DND-41 (cell line): ENCODE data around the gene MAPK6.
A peak's percentile ranks its signal among the peaks of the same experiment; 100 is the strongest.

Source experiments
- ATAC-seq: fragments of 200-7000 bp; cut with Tn5 transposase; 3 replicates; pipeline ENCODE4 v1.9.1; 2021; ENCODE audit warnings: low read depth; ENCODE audit not compliant: insufficient read depth
- DNase-seq: peaks from one replicate; pipeline ENCODE4 v3.0.0-alpha.2; 2020
- H2AFZ ChIP-seq: 2 replicates; pipeline ENCODE4 v1.6.0; 2012; ENCODE audit warnings: low read depth, low read length
- H3K27ac ChIP-seq: 2 replicates; pipeline ENCODE4 v1.5.1; 2012; ENCODE audit warnings: low read length, inconsistent platforms
- H3K27me3 ChIP-seq: fragments of 200-600 bp; sonication (generic); 2 replicates; pipeline ENCODE4 v1.6.0; 2012; ENCODE audit warnings: low read length, mild to moderate bottlenecking, inconsistent platforms; ENCODE audit not compliant: insufficient read depth, poor library complexity
- H3K36me3 ChIP-seq: 2 replicates; pipeline ENCODE4 v1.5.1; 2012; ENCODE audit warnings: low read length, inconsistent platforms; ENCODE audit not compliant: insufficient read depth
- H3K4me1 ChIP-seq: 2 replicates; pipeline ENCODE4 v1.5.1; 2012; ENCODE audit warnings: mild to moderate bottlenecking, low read length; ENCODE audit not compliant: insufficient read depth
- H3K4me2 ChIP-seq: 2 replicates; pipeline ENCODE4 v1.6.0; 2012; ENCODE audit warnings: mild to moderate bottlenecking, moderate library complexity, low read length, inconsistent platforms; ENCODE audit not compliant: insufficient read depth
- H3K4me3 ChIP-seq, 2 experiments: fragments of 200-600 bp in 1 of 2; shearing (Covaris generic) in 1 of 2; 2 replicates each; pipeline ENCODE4 v1.5.1; 2012 to 2016; ENCODE audit warnings: inconsistent platforms in 2 of 2, low read length in 2 of 2, mild to moderate bottlenecking in 2 of 2, low read depth in 1 of 2, moderate library complexity in 1 of 2
- H3K79me2 ChIP-seq: 2 replicates; pipeline ENCODE4 v1.6.0; 2012; ENCODE audit warnings: low read length, inconsistent platforms; ENCODE audit not compliant: insufficient read depth
- H3K9ac ChIP-seq: 2 replicates; pipeline ENCODE4 v1.6.0; 2012; ENCODE audit warnings: low read depth, mild to moderate bottlenecking, inconsistent platforms, low read length, moderate library complexity
- H3K9me3 ChIP-seq: 2 replicates; pipeline ENCODE4 v1.5.1; 2012; ENCODE audit warnings: low read length, moderate library complexity, mild to moderate bottlenecking, inconsistent platforms; ENCODE audit not compliant: insufficient read depth, severe bottlenecking
- H4K20me1 ChIP-seq: 2 replicates; pipeline ENCODE4 v1.6.0; 2012; ENCODE audit warnings: low read length; ENCODE audit not compliant: insufficient read depth
- EZH2 ChIP-seq: IDR thresholded peaks from 3 replicates; pipeline ENCODE4 v1.6.1; 2012; ENCODE audit warnings: borderline replicate concordance, low read depth, mild to moderate bottlenecking, moderate library complexity, low read length, inconsistent platforms; ENCODE audit not compliant: severe bottlenecking
- TF ChIP-seq, protein P1 (sequence below): IDR thresholded peaks from 2 replicates; pipeline ENCODE4 v1.5.1; 2012; ENCODE audit warnings: borderline replicate concordance, low read length, moderate library complexity, mild to moderate bottlenecking; ENCODE audit not compliant: poor library complexity, severe bottlenecking; ENCODE audit errors: extremely low read depth

Gene MAPK6

DNA sequence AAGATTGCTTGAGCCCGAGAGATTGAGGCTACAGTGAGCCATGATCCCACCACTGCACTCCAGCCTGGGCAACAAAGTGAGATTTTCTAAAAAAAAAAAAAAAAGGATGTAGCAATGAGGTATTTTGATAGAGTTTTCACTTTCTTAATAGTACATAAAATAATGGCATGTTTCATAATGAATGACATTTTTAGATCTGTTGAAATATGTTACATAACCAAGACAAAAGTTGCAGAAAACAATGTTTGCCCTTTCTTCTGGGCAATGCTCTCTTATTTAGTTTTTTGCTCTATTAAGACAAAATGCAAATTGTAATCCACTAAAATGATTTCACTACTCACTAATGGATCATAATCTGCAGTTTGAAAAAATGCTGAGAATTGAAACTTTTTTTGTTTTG lies 4.4 kb upstream of the MAPK6 start:
- Histone ChIP-seq H3K9me3 (no peaks in the 10 kb centered on the region), H3K27me3 (no peaks in the 10 kb centered on the region), H3K27ac (no peak overlapping the region), H2AFZ (no peak overlapping the region), H3K4me3 (no peak overlapping the region), H3K79me2 (peaks cover 1% of the 10 kb centered on the region), H4K20me1 (no peaks in the 10 kb centered on the region), H3K9ac (no peak overlapping the region), H3K4me1 (peaks cover 6% of the 10 kb centered on the region), H3K36me3 (no peaks in the 10 kb centered on the region; the same call in 1 of the 2 replicates), H3K4me2 (no peak overlapping the region)
- TF ChIP-seq, protein P1, sequence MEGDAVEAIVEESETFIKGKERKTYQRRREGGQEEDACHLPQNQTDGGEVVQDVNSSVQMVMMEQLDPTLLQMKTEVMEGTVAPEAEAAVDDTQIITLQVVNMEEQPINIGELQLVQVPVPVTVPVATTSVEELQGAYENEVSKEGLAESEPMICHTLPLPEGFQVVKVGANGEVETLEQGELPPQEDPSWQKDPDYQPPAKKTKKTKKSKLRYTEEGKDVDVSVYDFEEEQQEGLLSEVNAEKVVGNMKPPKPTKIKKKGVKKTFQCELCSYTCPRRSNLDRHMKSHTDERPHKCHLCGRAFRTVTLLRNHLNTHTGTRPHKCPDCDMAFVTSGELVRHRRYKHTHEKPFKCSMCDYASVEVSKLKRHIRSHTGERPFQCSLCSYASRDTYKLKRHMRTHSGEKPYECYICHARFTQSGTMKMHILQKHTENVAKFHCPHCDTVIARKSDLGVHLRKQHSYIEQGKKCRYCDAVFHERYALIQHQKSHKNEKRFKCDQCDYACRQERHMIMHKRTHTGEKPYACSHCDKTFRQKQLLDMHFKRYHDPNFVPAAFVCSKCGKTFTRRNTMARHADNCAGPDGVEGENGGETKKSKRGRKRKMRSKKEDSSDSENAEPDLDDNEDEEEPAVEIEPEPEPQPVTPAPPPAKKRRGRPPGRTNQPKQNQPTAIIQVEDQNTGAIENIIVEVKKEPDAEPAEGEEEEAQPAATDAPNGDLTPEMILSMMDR = no peak
- no peak for TF ChIP-seq EZH2
- DNase-seq (no peak), ATAC-seq (no peak)

DNA sequence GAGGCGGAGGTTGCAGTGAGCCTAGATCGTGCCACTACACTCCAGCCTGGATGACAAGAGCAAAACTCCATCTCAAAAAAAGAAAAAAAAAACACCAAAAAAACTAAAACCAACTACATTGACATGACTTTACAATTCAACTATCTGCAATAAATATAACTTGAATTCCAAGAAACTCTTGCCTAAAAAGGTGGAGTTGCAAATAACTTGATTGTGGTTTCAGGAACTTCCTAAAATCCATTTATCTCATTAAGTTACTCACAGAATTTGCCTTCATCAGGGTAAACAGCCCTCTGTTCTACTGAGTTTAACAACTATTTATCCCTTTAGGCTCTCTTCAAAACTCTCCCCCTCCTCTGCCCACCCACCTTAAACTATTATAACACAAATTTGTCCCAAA lies 2.7 kb upstream of the MAPK6 start:
- Histone ChIP-seq H3K4me1 (peaks cover 17% of the 10 kb centered on the region), H3K27ac (no peak overlapping the region)

DNA sequence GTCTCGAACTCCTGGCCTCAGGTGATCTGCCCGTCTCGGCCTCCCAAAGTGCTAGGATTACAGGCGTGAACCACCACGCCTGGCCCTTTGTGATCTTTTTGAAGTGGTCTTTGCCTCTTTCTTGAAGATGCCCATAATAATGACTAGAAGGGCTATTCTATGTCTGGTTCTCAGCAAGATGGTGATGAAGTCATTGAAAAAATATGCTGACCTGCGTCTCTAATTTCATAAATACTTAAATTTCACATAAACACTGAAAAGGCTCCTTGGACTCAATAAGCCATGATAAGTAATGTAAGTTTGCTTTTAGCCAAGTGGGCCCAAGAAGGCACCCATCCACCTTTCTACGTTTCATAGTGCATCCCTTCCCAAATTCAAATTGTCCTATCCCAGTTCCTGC lies 775 bp upstream of the MAPK6 start:
- Histone ChIP-seq H3K4me3 (peak overlapping the region in 1 of 2 experiments; percentile 91; a peak in 2 of 4 replicates), H3K4me1 (peaks cover 31% of the 10 kb centered on the region), H3K9me3 (no peaks in the 10 kb centered on the region), H3K36me3 (no peaks in the 10 kb centered on the region; the same call in 1 of the 2 replicates), H4K20me1 (peaks cover 13% of the 10 kb centered on the region), H2AFZ (peak overlapping the region; percentile 89), H3K27me3 (no peaks in the 10 kb centered on the region), H3K4me2 (peak overlapping the region; percentile 83), H3K27ac (peak overlapping the region; percentile 93), H3K9ac (peak overlapping the region; percentile 90), H3K79me2 (peaks cover 37% of the 10 kb centered on the region)
- DNase-seq (no peak), ATAC-seq (no peak)
- TF ChIP-seq, protein P1 = no peak

More for the DNA sequence above, 2.7 kb upstream of the MAPK6 start:
- TF ChIP-seq, protein P1 = no peak
- no peak for TF ChIP-seq EZH2
- Histone ChIP-seq H3K9ac (no peak overlapping the region), H2AFZ (no peak overlapping the region), H3K9me3 (no peaks in the 10 kb centered on the region), H3K79me2 (peaks cover 18% of the 10 kb centered on the region), H3K36me3 (no peaks in the 10 kb centered on the region; the same call in 1 of the 2 replicates), H3K4me3 (no peak overlapping the region), H4K20me1 (peaks cover 1% of the 10 kb centered on the region; the same call in 1 of the 2 replicates), H3K27me3 (no peaks in the 10 kb centered on the region), H3K4me2 (no peak overlapping the region)
- ATAC-seq (no peak), DNase-seq (no peak)
